DLD1 (cell line): ENCODE measurements around the gene FANCE.
"Not testable (repeated sequence)": the region's sequence is repeated elsewhere in the genome, so short reads cannot be mapped to it uniquely, and the experiment has no call there.

ENCODE experiments used
- in situ Hi-C: cut with HindIII; loops from 2 replicates; pipeline ENCODE4 v1.10.0; 2017; ENCODE audit warnings: low sequenced_read_pairs

The FANCE gene

GRCh38 chr6:35432291-35432690 lies 19.8 kb upstream of the FANCE start:
- in situ Hi-C loops = no loop called here

GRCh38 chr6:35432702-35433101 lies 19.4 kb upstream of the FANCE start:
- in situ Hi-C loops = not testable (repeated sequence)

- in situ Hi-C loops = no loop called here
These were observed 16.9 kb upstream of the FANCE start for GRCh38 chr6:35435074-35435837.

GRCh38 chr6:35436071-35436857 lies 15.9 kb upstream of the FANCE start:
- in situ Hi-C loops = no loop called here

GRCh38 chr6:35438378-35439065 lies 13.6 kb upstream of the FANCE start:
- in situ Hi-C loops = not testable (repeated sequence)

GRCh38 chr6:35439308-35439707 lies 12.8 kb upstream of the FANCE start:
- in situ Hi-C loops = no loop called here

GRCh38 chr6:35441205-35441604 lies 10.9 kb upstream of the FANCE start:
- in situ Hi-C loops = no loop called here

GRCh38 chr6:35441642-35442041 lies 10.5 kb upstream of the FANCE start:
- in situ Hi-C loops = no loop called here

GRCh38 chr6:35442693-35443092 lies 9.4 kb upstream of the FANCE start:
- in situ Hi-C loops = no loop called here

- in situ Hi-C loops = no loop called here
These were observed 8.7 kb upstream of the FANCE start for GRCh38 chr6:35443341-35444030.

GRCh38 chr6:35445691-35446090 lies 6.4 kb upstream of the FANCE start:
- in situ Hi-C loops = no loop called here

- in situ Hi-C loops = no loop called here
These were observed 3.9 kb upstream of the FANCE start for GRCh38 chr6:35448191-35448590.

GRCh38 chr6:35449287-35449881 lies 2.8 kb upstream of the FANCE start:
- in situ Hi-C loops = no loop called here

GRCh38 chr6:35451354-35452182 lies 570 bp upstream of the FANCE start:
- in situ Hi-C loops = no loop called here

- in situ Hi-C loops = no loop called here
These were observed 1.1 kb downstream of the FANCE start for GRCh38 chr6:35453236-35453635.

GRCh38 chr6:35454391-35455110 lies 2.4 kb downstream of the FANCE start:
- in situ Hi-C loops = no loop called here

- in situ Hi-C loops = no loop called here
These were observed 5.8 kb downstream of the FANCE start for GRCh38 chr6:35457907-35458306.

- in situ Hi-C loops = no loop called here
These were observed 9.1 kb downstream of the FANCE start for GRCh38 chr6:35461270-35461669.

- in situ Hi-C loops = no loop called here
These were observed 11.2 kb downstream of the FANCE start for GRCh38 chr6:35463292-35463691.
